ENCODE data around the gene NLRC5.

Gene NLRC5

DNA sequence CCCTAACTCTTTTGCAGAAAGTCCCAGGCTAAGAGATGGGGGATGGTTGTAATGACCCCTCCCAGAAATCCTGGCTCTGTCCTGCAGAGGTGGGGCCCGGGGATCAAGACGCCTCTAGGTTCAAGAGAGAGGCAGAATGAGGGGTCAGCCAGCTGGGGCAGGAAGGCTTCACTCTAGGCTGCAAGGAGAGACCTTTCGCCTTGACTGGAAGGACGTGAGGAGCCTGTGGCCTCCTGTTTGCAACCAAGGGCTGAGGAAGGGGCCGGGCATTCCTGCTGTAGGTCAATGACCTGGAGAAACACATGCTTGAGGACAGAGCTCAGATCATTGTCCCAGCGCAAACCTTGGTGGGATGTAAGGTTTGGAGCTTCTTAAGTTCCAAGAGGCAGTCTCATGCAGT, 36.4 kb upstream of the NLRC5 start (continued):
- TF ChIP-seq, protein P1, sequence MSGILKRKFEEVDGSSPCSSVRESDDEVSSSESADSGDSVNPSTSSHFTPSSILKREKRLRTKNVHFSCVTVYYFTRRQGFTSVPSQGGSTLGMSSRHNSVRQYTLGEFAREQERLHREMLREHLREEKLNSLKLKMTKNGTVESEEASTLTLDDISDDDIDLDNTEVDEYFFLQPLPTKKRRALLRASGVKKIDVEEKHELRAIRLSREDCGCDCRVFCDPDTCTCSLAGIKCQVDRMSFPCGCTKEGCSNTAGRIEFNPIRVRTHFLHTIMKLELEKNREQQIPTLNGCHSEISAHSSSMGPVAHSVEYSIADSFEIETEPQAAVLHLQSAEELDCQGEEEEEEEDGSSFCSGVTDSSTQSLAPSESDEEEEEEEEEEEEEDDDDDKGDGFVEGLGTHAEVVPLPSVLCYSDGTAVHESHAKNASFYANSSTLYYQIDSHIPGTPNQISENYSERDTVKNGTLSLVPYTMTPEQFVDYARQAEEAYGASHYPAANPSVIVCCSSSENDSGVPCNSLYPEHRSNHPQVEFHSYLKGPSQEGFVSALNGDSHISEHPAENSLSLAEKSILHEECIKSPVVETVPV (CRISPR knock-in tag; IDR thresholded peaks at IDR 0.05) = no peak
- TF ChIP-seq, protein P2, sequence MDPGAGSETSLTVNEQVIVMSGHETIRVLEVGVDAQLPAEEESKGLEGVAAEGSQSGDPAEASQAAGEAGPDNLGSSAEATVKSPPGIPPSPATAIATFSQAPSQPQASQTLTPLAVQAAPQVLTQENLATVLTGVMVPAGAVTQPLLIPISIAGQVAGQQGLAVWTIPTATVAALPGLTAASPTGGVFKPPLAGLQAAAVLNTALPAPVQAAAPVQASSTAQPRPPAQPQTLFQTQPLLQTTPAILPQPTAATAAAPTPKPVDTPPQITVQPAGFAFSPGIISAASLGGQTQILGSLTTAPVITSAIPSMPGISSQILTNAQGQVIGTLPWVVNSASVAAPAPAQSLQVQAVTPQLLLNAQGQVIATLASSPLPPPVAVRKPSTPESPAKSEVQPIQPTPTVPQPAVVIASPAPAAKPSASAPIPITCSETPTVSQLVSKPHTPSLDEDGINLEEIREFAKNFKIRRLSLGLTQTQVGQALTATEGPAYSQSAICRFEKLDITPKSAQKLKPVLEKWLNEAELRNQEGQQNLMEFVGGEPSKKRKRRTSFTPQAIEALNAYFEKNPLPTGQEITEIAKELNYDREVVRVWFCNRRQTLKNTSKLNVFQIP (CRISPR knock-in tag; IDR thresholded peaks at IDR 0.05; ENCODE audit: borderline replicate concordance, low read depth) = no peak
- TF ChIP-seq GLIS3 (CRISPR knock-in tag; IDR thresholded peaks at IDR 0.05) = no peak
- no peak for TF ChIP-seq ZNF8 (CRISPR knock-in tag; IDR thresholded peaks at IDR 0.05)

DNA sequence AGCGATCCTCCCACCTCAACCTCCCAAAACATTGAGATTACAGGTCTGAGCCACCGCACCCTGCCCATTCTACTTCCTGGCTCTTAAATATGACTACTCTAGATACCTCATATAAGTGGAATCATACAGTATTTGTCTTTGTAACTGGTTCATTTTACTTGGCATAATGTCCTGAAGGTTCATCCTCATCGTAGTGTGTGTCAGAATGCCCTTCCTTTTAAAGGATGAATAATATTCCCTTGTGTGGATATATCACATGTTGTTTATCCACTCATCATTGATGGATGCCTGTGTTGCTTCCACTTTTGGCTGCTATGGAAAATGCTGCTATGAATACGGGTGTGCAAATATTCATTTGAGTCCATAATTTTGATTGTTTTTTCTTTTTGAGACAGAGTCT, 33.3 kb upstream of the NLRC5 start:
- ATAC-seq = no peak
- TF ChIP-seq ZNF8 (CRISPR knock-in tag; IDR thresholded peaks at IDR 0.05) (no peak), ZFP30 (CRISPR knock-in tag; IDR thresholded peaks at IDR 0.05) (no peak), ESRRG (CRISPR knock-in tag; IDR thresholded peaks at IDR 0.05) (no peak), BACH2 (CRISPR knock-in tag; IDR thresholded peaks at IDR 0.05; ENCODE audit: borderline replicate concordance) (no peak), ARNTL (CRISPR knock-in tag; IDR thresholded peaks at IDR 0.05; ENCODE audit: borderline replicate concordance, low read depth) (no peak), TCF4 (CRISPR knock-in tag; IDR thresholded peaks at IDR 0.05; ENCODE audit: borderline replicate concordance) (no peak), CSDC2 (CRISPR knock-in tag; IDR thresholded peaks at IDR 0.05) (no peak), TOX (CRISPR knock-in tag; IDR thresholded peaks at IDR 0.05; ENCODE audit: borderline replicate concordance) (no peak)
- TF ChIP-seq, protein P2 (CRISPR knock-in tag; IDR thresholded peaks at IDR 0.05; ENCODE audit: borderline replicate concordance, low read depth) = no peak
- TF ChIP-seq, protein P1 (CRISPR knock-in tag; IDR thresholded peaks at IDR 0.05) = no peak

DNA sequence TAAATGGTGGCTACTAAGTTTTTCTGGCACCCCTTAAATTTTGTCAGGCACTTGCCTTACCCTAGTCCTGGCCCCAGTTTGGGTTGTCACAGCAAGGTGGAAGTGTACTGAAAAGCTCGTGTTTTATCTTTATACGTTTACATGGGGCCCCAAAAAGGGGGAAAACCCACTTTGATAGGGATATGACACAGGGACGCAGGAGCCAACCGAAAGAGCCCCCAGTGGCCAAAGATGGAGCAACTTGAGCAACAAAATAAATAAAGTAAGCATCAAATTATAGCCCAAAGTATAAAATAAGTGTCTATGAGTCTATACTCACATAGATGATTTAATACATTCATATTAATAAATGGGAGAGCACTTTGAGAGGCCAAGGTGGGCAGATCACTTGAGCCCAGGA, 32.6 kb upstream of the NLRC5 start:
- no peak for ATAC-seq
- TF ChIP-seq, protein P2 (CRISPR knock-in tag; IDR thresholded peaks at IDR 0.05; ENCODE audit: borderline replicate concordance, low read depth) = no peak
- TF ChIP-seq, protein P3, sequence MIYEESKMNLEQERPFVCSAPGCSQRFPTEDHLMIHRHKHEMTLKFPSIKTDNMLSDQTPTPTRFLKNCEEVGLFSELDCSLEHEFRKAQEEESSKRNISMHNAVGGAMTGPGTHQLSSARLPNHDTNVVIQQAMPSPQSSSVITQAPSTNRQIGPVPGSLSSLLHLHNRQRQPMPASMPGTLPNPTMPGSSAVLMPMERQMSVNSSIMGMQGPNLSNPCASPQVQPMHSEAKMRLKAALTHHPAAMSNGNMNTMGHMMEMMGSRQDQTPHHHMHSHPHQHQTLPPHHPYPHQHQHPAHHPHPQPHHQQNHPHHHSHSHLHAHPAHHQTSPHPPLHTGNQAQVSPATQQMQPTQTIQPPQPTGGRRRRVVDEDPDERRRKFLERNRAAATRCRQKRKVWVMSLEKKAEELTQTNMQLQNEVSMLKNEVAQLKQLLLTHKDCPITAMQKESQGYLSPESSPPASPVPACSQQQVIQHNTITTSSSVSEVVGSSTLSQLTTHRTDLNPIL (CRISPR knock-in tag; IDR thresholded peaks at IDR 0.05; ENCODE audit: low read depth) = no peak
- TF ChIP-seq RARB (CRISPR knock-in tag; IDR thresholded peaks at IDR 0.05) (no peak), TCF4 (CRISPR knock-in tag; IDR thresholded peaks at IDR 0.05; ENCODE audit: borderline replicate concordance) (no peak), ZNF8 (CRISPR knock-in tag; IDR thresholded peaks at IDR 0.05) (no peak), ZC3H10 (CRISPR knock-in tag; IDR thresholded peaks at IDR 0.05) (no peak), CSDC2 (CRISPR knock-in tag; IDR thresholded peaks at IDR 0.05) (no peak), ZNF70 (CRISPR knock-in tag; IDR thresholded peaks at IDR 0.05) (no peak), TOX (CRISPR knock-in tag; IDR thresholded peaks at IDR 0.05; ENCODE audit: borderline replicate concordance) (no peak), ZFP3 (CRISPR knock-in tag; IDR thresholded peaks at IDR 0.05) (no peak), ISL1 (CRISPR knock-in tag; IDR thresholded peaks at IDR 0.05) (no peak), PPARA (CRISPR knock-in tag; IDR thresholded peaks at IDR 0.05; ENCODE audit: borderline replicate concordance) (no peak)
- TF ChIP-seq, protein P4, sequence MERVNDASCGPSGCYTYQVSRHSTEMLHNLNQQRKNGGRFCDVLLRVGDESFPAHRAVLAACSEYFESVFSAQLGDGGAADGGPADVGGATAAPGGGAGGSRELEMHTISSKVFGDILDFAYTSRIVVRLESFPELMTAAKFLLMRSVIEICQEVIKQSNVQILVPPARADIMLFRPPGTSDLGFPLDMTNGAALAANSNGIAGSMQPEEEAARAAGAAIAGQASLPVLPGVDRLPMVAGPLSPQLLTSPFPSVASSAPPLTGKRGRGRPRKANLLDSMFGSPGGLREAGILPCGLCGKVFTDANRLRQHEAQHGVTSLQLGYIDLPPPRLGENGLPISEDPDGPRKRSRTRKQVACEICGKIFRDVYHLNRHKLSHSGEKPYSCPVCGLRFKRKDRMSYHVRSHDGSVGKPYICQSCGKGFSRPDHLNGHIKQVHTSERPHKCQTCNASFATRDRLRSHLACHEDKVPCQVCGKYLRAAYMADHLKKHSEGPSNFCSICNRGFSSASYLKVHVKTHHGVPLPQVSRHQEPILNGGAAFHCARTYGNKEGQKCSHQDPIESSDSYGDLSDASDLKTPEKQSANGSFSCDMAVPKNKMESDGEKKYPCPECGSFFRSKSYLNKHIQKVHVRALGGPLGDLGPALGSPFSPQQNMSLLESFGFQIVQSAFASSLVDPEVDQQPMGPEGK (CRISPR knock-in tag; IDR thresholded peaks at IDR 0.05; ENCODE audit: borderline replicate concordance) = no peak
- TF ChIP-seq, protein P5, sequence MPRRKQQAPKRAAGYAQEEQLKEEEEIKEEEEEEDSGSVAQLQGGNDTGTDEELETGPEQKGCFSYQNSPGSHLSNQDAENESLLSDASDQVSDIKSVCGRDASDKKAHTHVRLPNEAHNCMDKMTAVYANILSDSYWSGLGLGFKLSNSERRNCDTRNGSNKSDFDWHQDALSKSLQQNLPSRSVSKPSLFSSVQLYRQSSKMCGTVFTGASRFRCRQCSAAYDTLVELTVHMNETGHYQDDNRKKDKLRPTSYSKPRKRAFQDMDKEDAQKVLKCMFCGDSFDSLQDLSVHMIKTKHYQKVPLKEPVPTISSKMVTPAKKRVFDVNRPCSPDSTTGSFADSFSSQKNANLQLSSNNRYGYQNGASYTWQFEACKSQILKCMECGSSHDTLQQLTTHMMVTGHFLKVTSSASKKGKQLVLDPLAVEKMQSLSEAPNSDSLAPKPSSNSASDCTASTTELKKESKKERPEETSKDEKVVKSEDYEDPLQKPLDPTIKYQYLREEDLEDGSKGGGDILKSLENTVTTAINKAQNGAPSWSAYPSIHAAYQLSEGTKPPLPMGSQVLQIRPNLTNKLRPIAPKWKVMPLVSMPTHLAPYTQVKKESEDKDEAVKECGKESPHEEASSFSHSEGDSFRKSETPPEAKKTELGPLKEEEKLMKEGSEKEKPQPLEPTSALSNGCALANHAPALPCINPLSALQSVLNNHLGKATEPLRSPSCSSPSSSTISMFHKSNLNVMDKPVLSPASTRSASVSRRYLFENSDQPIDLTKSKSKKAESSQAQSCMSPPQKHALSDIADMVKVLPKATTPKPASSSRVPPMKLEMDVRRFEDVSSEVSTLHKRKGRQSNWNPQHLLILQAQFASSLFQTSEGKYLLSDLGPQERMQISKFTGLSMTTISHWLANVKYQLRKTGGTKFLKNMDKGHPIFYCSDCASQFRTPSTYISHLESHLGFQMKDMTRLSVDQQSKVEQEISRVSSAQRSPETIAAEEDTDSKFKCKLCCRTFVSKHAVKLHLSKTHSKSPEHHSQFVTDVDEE (CRISPR knock-in tag; IDR thresholded peaks at IDR 0.05) = no peak

Measured in SK-N-SH treated with all-trans-retinoic acid at 6 μM for 48 hours (cell line).